ENCODE measurements around the gene EIF2S2. TPM values are rescaled to one million over a fixed set of nuclear protein-coding genes. Genes with fewer than 3 reads are reported as not detected.

The EIF2S2 gene
- total RNA-seq, 1 donor from 2014 or later: 61.4 TPM

- DNase-seq (ENCODE audit: low spot score): peak; percentile 14
Measured at GRCh38 chr20:34065260-34065659, 46.8 kb downstream of the EIF2S2 start.

GRCh38 chr20:34064286-34064685 lies 47.8 kb downstream of the EIF2S2 start:
- no peak for DNase-seq (ENCODE audit: low spot score)

DNA sequence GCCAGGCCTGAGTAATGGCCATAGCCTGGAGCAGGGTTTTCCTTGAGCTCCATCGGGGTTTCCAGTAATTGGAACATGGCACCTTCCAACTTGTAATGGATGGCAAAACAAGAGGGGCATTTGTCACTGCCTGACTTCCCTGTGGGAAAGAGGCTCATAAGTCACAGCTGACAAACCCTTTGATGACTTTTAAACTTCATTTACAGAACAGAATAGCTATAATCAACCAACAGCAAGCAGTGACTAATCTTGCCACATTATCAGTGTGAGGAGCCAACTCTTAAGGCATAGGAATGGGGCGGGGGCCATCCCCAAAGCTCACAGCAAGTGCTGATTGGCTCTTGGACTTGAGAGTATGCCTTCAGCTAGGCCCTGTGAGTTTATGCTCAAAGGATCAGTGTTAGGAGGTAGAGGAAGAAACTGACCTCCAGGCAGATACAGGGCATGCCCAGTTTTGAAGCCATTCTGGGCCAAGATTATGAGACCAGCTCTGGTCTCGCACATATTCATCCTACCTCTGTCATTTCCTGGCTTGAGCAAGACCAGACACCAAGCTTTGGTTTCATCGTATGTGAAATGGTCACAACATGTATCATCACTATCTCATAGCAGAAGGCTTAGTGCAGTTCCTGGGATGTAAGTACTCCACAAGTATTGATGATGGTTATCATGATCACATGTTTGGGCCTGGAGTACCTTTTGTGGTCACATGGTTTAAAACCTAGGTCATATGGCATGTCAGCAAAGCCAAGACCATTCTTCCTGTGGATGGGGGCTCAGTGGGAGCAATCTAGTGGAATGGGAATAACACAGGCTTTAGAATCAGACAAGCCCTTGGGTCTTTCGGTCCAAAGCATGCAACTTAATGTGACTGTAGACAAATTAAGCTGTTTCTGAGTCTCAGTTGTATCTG lies 49.2 kb downstream of the EIF2S2 start:
- no peak for DNase-seq (ENCODE audit: low spot score)

- DNase-seq (ENCODE audit: low spot score): no peak
Measured at GRCh38 chr20:34061695-34062094, 50.3 kb downstream of the EIF2S2 start.

GRCh38 chr20:34060970-34061369 lies 51.1 kb downstream of the EIF2S2 start:
- DNase-seq (ENCODE audit: low spot score): no peak

DNA sequence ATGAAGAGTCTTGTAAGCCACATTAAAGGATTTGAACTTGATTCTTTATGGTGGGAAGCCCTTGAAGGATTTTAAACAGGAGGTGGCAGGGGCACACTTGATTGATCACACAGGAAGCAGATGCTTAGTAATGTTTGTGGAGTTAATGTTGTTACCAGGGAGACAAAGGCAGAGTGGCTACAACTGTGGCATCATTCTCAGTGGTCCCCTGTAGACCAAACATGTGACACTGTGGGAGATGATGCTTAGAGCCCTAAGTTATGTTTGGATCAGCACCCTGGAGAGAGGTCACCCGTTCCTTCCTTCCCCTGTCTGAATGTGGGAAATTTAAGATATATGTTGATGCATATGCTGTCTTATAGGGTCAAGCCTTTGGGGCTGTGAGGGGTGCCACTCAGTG lies 53.2 kb downstream of the EIF2S2 start:
- DNase-seq (ENCODE audit: low spot score): no peak

- DNase-seq (ENCODE audit: low spot score): peak; percentile 48
Measured at GRCh38 chr20:34055290-34055689, 56.8 kb downstream of the EIF2S2 start.

- no peak for DNase-seq (ENCODE audit: low spot score)
Measured at GRCh38 chr20:34052414-34052813, 59.6 kb downstream of the EIF2S2 start.

GRCh38 chr20:34049897-34050695 lies 61.9 kb downstream of the EIF2S2 start:
- no peak for DNase-seq (ENCODE audit: low spot score)

- DNase-seq (ENCODE audit: low spot score): no peak
Measured at GRCh38 chr20:34049389-34049788, 62.7 kb downstream of the EIF2S2 start.

DNA sequence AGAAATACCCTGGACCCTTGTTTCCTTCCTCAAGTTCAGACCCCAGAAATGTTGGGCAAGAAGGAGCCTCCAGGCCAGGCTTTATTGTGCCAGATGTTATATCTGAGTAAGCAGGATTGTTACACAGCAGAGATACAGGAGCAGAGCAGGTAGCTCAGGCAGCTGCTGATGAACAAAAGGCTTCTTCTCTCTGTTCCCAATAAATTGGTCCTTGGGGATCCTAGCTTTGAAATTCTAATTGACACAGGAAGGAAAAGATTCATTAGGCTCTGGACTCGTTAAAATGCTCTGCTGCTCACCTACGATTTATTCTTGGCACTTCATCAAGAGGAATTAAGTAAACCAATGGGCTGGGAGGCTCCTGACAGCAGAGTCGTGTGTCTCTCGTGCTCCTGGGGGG lies 64.1 kb downstream of the EIF2S2 start:
- no peak for DNase-seq (ENCODE audit: low spot score)

DNA sequence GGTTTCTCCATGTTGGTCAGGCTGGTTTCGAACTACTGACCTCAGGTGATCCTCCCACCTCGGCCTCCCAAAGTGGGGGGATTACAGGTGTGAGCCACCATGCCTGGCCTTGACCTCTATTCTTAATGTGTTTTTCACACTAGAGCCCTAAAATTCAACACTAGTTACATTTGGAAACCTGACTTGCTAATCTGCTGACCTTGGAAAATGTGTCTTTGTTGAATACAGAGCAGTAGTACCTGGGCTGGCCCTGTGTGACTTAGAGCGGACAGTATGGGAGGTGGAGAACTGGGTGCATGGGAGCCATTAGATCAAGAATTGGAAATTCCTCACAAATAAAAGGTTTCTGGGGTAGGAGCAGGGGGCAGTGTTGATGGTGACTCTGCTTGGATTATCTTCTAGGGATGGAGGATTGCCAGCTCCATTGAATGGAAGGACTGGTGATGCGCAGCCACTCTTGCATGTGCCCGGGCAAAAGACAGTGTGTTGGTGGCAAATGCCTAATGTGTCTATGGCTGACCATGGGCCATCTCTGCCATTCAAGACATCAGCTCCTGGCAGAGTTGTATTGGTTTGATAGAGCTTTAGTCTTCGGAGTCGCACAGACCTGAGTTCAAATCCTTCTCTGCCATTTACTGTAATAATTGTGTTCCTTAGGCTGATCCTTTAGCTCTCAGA lies 64.9 kb downstream of the EIF2S2 start:
- DNase-seq (ENCODE audit: low spot score): no peak

DNA sequence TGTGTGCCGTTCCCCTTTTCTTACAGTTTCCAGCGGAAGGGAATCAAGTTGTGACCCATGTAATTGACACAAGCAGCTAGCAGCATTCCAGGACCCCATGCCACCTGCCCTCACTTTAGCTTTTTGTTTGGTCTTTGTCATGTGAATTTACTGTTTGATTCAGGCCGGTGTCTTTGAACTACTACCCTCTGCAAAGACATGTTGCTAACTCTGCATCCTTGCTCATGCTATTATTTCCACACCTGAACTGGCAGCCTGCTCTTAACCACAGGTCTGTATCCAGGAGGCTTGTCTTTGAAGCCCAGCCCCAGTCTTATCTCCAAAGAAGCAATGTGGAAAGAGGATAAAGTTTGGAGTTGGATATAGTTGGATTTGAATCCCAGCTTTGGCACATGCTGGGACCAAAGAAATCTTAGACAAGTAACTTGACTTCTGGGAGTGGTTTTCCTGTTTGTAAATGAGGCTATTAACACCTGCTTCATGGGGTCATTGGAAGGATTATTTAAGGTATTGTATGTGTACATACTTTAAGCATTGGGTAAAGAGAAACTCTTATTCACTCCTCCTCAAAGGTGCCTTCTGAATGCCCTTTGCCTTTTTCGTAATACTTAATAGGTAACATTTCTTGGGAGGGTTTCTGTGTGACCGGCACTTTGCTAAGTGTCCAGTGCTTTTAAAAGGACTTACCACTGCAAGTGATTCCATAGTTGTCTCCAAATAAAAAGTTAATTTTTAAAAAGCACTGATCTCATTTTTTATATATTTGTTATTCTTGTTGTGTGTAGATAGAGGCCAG lies 65.9 kb downstream of the EIF2S2 start:
- DNase-seq (ENCODE audit: low spot score): no peak

DNA sequence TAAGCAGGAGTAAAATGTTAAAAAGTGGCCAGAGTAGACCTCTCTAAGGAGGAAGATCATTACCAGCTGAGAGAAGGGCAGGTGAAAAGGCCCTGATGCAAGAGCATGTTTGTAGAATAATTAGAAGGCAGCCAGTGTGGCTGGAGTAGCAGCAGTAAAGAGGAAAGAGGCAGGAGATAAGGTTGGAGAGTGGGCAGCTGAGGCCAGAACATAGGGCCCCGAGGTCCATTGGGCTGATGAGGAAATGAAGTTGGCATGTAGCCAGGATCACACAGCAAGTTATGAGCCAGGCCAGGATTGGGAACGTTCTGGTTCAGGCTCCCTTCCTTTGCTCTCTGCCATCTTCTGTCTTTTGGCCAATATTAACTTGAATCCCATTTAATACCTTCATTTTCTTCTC lies 66.7 kb downstream of the EIF2S2 start:
- DNase-seq (ENCODE audit: low spot score): no peak

DNA sequence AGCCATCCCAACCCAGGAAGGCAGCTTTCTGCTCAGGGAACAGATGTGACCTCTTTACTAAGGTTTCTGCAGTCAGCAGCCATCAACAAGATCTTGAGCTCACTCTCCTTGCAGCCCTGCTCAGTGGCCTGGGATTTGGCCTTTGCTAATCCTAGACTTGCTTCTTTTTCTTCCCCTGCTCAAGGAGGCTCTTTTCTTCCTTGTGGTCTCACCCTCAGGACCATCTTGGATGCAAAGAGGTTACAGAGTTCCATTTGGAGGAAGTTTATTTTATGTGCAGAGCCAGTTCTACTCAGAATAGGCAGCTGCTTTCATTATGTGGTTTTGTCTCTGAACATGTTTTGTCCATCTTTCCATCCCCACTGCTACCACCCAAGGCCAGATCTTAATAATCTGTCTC lies 69.0 kb downstream of the EIF2S2 start:
- no peak for DNase-seq (ENCODE audit: low spot score)

GRCh38 chr20:34042262-34042661 lies 69.8 kb downstream of the EIF2S2 start:
- DNase-seq (ENCODE audit: low spot score): no peak

GRCh38 chr20:34041226-34041625 lies 70.8 kb downstream of the EIF2S2 start:
- DNase-seq (ENCODE audit: low spot score): peak; percentile 28

DNA sequence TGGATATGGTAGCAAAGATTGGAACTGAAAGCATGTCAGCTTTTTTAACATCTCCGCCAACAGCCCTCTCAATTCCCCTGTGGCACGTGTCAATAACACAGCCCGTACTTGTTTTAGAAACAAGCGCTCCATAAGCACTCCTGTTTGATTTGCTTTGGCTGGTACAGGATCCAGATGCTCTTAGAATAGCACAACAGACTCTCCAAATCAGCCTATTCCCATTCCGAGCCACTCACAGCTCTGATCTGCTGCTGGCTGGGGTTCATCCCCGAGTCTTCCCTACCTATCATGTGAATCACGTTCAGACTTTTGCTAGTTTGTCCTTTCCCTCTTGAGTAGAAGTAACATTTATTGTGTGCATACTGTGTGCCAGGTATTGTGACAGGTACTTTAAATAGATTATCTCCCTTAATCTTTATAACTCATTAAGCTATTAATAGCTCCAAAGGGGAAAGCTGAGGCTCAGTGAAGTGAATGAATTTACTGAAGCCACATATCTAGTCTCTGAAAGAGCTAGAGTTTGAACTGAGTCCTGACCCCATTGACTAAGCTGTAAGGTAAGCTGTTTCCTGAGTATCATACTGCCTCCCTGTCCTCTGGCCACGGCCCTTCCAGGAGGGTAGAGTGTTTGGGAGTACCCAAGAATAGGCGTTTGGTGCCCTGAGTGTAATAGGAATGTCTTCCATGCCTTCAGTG lies 71.6 kb downstream of the EIF2S2 start:
- no peak for DNase-seq (ENCODE audit: low spot score)
